ENCODE measurements around the gene NAGS.
"Not testable (repeated sequence)": the region's sequence is repeated elsewhere in the genome, so short reads cannot be mapped to it uniquely, and the experiment has no call there.

NAGS gene

GRCh38 chr17:44044071-44044470 is 39.6 kb downstream of the NAGS start:
- DNase-seq: no peak

DNA sequence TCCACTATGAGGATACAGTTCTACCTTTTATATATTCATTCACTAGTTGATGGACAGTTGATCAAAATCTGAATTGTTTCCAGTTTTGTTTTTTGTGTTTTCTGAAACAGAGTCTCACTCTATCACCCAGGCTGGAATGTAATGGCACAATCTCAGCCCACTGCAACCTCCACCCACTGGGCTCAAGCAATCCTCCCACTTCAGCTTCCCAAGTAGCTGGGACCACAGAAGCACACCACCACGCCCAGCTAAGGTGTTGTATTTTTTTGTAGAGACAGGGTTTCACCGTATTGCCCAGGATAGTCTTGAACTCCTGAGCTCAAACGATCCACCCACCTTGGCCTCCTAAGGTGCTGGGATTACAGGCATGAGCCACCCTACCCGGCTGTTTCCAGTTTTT is 41.1 kb downstream of the NAGS start:
- DNase-seq: no peak

- DNase-seq: not testable (repeated sequence)
Observed at GRCh38 chr17:44046893-44047292, 42.5 kb downstream of the NAGS start.

- no peak for DNase-seq
Observed at GRCh38 chr17:44049294-44050060, 45.1 kb downstream of the NAGS start.

DNA sequence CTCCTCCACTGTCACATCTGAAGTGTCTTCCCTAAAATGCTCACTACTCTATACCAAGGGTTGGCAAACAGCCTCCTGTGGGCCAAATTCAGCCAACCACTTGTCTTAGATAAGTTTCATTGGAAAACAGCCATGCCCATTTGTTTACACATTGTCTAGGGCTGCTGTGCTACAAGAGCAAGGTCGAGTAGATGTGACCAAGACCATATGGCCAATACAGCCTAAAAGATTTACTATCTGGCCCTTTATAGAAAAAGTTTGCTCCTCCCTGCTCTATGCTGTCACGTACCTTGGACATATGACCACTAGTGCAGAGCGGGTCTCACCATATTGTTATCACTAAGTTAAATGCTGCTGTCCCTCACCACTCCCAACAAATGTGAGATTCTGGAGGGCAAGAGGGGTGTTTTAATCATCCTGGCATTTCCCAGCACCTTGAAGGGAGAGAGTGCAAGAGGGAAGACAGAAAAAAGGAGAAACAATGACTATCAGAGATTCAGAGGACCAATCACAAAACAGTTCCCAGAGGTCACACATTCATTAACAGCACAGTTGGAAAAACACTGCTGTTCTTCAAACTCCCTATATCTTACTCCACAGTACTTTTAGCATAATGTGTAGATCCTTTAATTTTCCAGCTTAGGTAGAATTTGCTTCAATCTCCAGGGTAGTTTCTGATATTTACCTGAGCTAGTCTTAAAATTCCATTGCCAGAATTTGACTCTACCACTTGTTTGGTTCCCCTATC is 48.9 kb downstream of the NAGS start:
- no peak for DNase-seq

Measured in midbrain (tissue), 1 donor.